Activated naive CD4-positive, alpha-beta T cell treated with anti-CD3 and anti-CD28 coated beads, Interleukin-2, amount 50 U/mL, for 24 hours (primary cell): ENCODE data around the gene LTBP1.
"Not testable (repeated sequence)": the region's sequence is repeated elsewhere in the genome, so short reads cannot be mapped to it uniquely, and the experiment has no call there.

Experiments used
- H3K27ac Mint-ChIP-seq: one replicate; pipeline ENCODE4 v1.8.0; 2021; ENCODE audit warnings: mild to moderate bottlenecking, mixed read lengths
- H3K27me3 Mint-ChIP-seq: one replicate; pipeline ENCODE4 v1.8.0; 2021; ENCODE audit warnings: mixed read lengths
- H3K36me3 Mint-ChIP-seq: one replicate; pipeline ENCODE4 v1.8.0; 2021; ENCODE audit warnings: mixed read lengths
- H3K4me1 Mint-ChIP-seq: one replicate; pipeline ENCODE4 v1.8.0; 2021; ENCODE audit warnings: mixed read lengths
- H3K4me3 Mint-ChIP-seq: one replicate; pipeline ENCODE4 v1.8.0; 2021; ENCODE audit warnings: mild to moderate bottlenecking, mixed read lengths
- H3K9me3 Mint-ChIP-seq: one replicate; pipeline ENCODE4 v1.8.0; 2021; ENCODE audit warnings: mixed read lengths

The LTBP1 gene

GRCh38 chr2:33024758-33025157 lies 78.0 kb downstream of the LTBP1 start:
- H3K4me3 Mint-ChIP-seq: no peak overlapping the region
- H3K27me3 Mint-ChIP-seq: peaks cover 19% of the 10 kb centered on the region
- H3K9me3 Mint-ChIP-seq: no peaks in the 10 kb centered on the region
- H3K36me3 Mint-ChIP-seq: no peaks in the 10 kb centered on the region
- H3K4me1 Mint-ChIP-seq: no peaks in the 10 kb centered on the region
- no peak overlapping the region for H3K27ac Mint-ChIP-seq

GRCh38 chr2:33029459-33029858 lies 82.7 kb downstream of the LTBP1 start:
- H3K4me3 Mint-ChIP-seq: no peak overlapping the region
- no peaks in the 10 kb centered on the region for H3K4me1 Mint-ChIP-seq
- no peaks in the 10 kb centered on the region for H3K36me3 Mint-ChIP-seq
- H3K27me3 Mint-ChIP-seq: peaks cover 2% of the 10 kb centered on the region
- H3K27ac Mint-ChIP-seq: no peak overlapping the region
- H3K9me3 Mint-ChIP-seq: no peaks in the 10 kb centered on the region

GRCh38 chr2:33029926-33030325 lies 83.2 kb downstream of the LTBP1 start:
- H3K4me3 Mint-ChIP-seq: no peak overlapping the region
- H3K4me1 Mint-ChIP-seq: no peaks in the 10 kb centered on the region
- H3K36me3 Mint-ChIP-seq: no peaks in the 10 kb centered on the region
- H3K27ac Mint-ChIP-seq: no peak overlapping the region
- H3K27me3 Mint-ChIP-seq: peaks cover 2% of the 10 kb centered on the region
- H3K9me3 Mint-ChIP-seq: no peaks in the 10 kb centered on the region

GRCh38 chr2:33030326-33030725 lies 83.6 kb downstream of the LTBP1 start:
- Mint-ChIP-seq H3K27me3 (peaks cover 3% of the 10 kb centered on the region), H3K4me3 (no peak overlapping the region), H3K4me1 (no peaks in the 10 kb centered on the region), H3K9me3 (no peaks in the 10 kb centered on the region), H3K27ac (peak overlapping the region; percentile 9), H3K36me3 (no peaks in the 10 kb centered on the region)

GRCh38 chr2:33032245-33032644 lies 85.5 kb downstream of the LTBP1 start:
- no peak overlapping the region for H3K4me3 Mint-ChIP-seq
- no peak overlapping the region for H3K27ac Mint-ChIP-seq
- H3K36me3 Mint-ChIP-seq: no peaks in the 10 kb centered on the region
- no peaks in the 10 kb centered on the region for H3K4me1 Mint-ChIP-seq
- H3K27me3 Mint-ChIP-seq: peaks cover 4% of the 10 kb centered on the region
- no peaks in the 10 kb centered on the region for H3K9me3 Mint-ChIP-seq

GRCh38 chr2:33033606-33034081 lies 86.9 kb downstream of the LTBP1 start:
- no peak overlapping the region for H3K27ac Mint-ChIP-seq

GRCh38 chr2:33034784-33035183 lies 88.0 kb downstream of the LTBP1 start:
- Mint-ChIP-seq H3K27me3 (peaks cover 7% of the 10 kb centered on the region), H3K4me1 (no peaks in the 10 kb centered on the region), H3K9me3 (no peaks in the 10 kb centered on the region), H3K4me3 (no peak overlapping the region), H3K36me3 (no peaks in the 10 kb centered on the region), H3K27ac (no peak overlapping the region)

More at GRCh38 chr2:33033606-33034081, 86.9 kb downstream of the LTBP1 start:
- H3K36me3 Mint-ChIP-seq: no peaks in the 10 kb centered on the region
- H3K4me1 Mint-ChIP-seq: no peaks in the 10 kb centered on the region
- no peaks in the 10 kb centered on the region for H3K9me3 Mint-ChIP-seq
- H3K4me3 Mint-ChIP-seq: no peak overlapping the region
- peaks cover 2% of the 10 kb centered on the region for H3K27me3 Mint-ChIP-seq

- peaks cover 7% of the 10 kb centered on the region for H3K27me3 Mint-ChIP-seq
- H3K4me1 Mint-ChIP-seq: no peaks in the 10 kb centered on the region
- no peaks in the 10 kb centered on the region for H3K9me3 Mint-ChIP-seq
- H3K27ac Mint-ChIP-seq: no peak overlapping the region
- H3K36me3 Mint-ChIP-seq: no peaks in the 10 kb centered on the region
- no peak overlapping the region for H3K4me3 Mint-ChIP-seq
Observed at GRCh38 chr2:33038230-33038629, 91.5 kb downstream of the LTBP1 start.

GRCh38 chr2:33038799-33039198 lies 92.0 kb downstream of the LTBP1 start:
- Mint-ChIP-seq H3K27ac (no peak overlapping the region), H3K36me3 (no peaks in the 10 kb centered on the region), H3K27me3 (peaks cover 7% of the 10 kb centered on the region), H3K4me1 (no peaks in the 10 kb centered on the region), H3K4me3 (no peak overlapping the region), H3K9me3 (no peaks in the 10 kb centered on the region)

GRCh38 chr2:33040541-33040940 lies 93.8 kb downstream of the LTBP1 start:
- H3K27ac Mint-ChIP-seq: no peak overlapping the region
- H3K36me3 Mint-ChIP-seq: no peaks in the 10 kb centered on the region
- no peak overlapping the region for H3K4me3 Mint-ChIP-seq
- H3K4me1 Mint-ChIP-seq: no peaks in the 10 kb centered on the region
- peaks cover 5% of the 10 kb centered on the region for H3K27me3 Mint-ChIP-seq
- H3K9me3 Mint-ChIP-seq: no peaks in the 10 kb centered on the region

GRCh38 chr2:33042265-33042664 lies 95.5 kb downstream of the LTBP1 start:
- Mint-ChIP-seq H3K4me3 (no peak overlapping the region), H3K27ac (no peak overlapping the region), H3K36me3 (no peaks in the 10 kb centered on the region), H3K27me3 (peaks cover 6% of the 10 kb centered on the region), H3K4me1 (no peaks in the 10 kb centered on the region), H3K9me3 (no peaks in the 10 kb centered on the region)

GRCh38 chr2:33042819-33043218 lies 96.1 kb downstream of the LTBP1 start:
- H3K27ac Mint-ChIP-seq: no peak overlapping the region
- no peaks in the 10 kb centered on the region for H3K4me1 Mint-ChIP-seq

GRCh38 chr2:33047939-33048338 lies 101.2 kb downstream of the LTBP1 start:
- H3K27me3 Mint-ChIP-seq: peaks cover 4% of the 10 kb centered on the region
- no peaks in the 10 kb centered on the region for H3K36me3 Mint-ChIP-seq
- no peaks in the 10 kb centered on the region for H3K4me1 Mint-ChIP-seq
- H3K9me3 Mint-ChIP-seq: no peaks in the 10 kb centered on the region
- H3K27ac Mint-ChIP-seq: no peak overlapping the region
- H3K4me3 Mint-ChIP-seq: no peak overlapping the region

More at GRCh38 chr2:33042819-33043218, 96.1 kb downstream of the LTBP1 start:
- Mint-ChIP-seq H3K27me3 (peaks cover 7% of the 10 kb centered on the region), H3K4me3 (no peak overlapping the region), H3K9me3 (no peaks in the 10 kb centered on the region), H3K36me3 (no peaks in the 10 kb centered on the region)

- H3K27ac Mint-ChIP-seq: no peak overlapping the region
- no peak overlapping the region for H3K4me3 Mint-ChIP-seq
- peaks cover 4% of the 10 kb centered on the region for H3K27me3 Mint-ChIP-seq
- H3K9me3 Mint-ChIP-seq: no peaks in the 10 kb centered on the region
- H3K36me3 Mint-ChIP-seq: no peaks in the 10 kb centered on the region
- H3K4me1 Mint-ChIP-seq: no peaks in the 10 kb centered on the region
Observed at GRCh38 chr2:33051586-33052360, 105.0 kb downstream of the LTBP1 start.

GRCh38 chr2:33052361-33052735 lies 105.6 kb downstream of the LTBP1 start:
- H3K4me1 Mint-ChIP-seq: no peaks in the 10 kb centered on the region
- H3K9me3 Mint-ChIP-seq: no peaks in the 10 kb centered on the region
- H3K4me3 Mint-ChIP-seq: no peak overlapping the region
- H3K27me3 Mint-ChIP-seq: peaks cover 3% of the 10 kb centered on the region
- no peaks in the 10 kb centered on the region for H3K36me3 Mint-ChIP-seq
- no peak overlapping the region for H3K27ac Mint-ChIP-seq

GRCh38 chr2:33052795-33053194 lies 106.0 kb downstream of the LTBP1 start:
- not testable (repeated sequence) for H3K27me3 Mint-ChIP-seq, H3K36me3 Mint-ChIP-seq, H3K4me1 Mint-ChIP-seq, H3K4me3 Mint-ChIP-seq, H3K9me3 Mint-ChIP-seq, H3K27ac Mint-ChIP-seq

GRCh38 chr2:33056170-33056569 lies 109.4 kb downstream of the LTBP1 start:
- Mint-ChIP-seq H3K27me3 (no peaks in the 10 kb centered on the region), H3K4me3 (no peak overlapping the region), H3K27ac (no peak overlapping the region), H3K9me3 (no peaks in the 10 kb centered on the region), H3K4me1 (no peaks in the 10 kb centered on the region), H3K36me3 (no peaks in the 10 kb centered on the region)
